RKO (cell line): Measurements from ENCODE around the gene GIT2.

Experiments used
- DNase-seq: peaks from one replicate; pipeline ENCODE4 v3.0.0-alpha.2; 2016; ENCODE audit warnings: low spot score

Gene GIT2

DNA sequence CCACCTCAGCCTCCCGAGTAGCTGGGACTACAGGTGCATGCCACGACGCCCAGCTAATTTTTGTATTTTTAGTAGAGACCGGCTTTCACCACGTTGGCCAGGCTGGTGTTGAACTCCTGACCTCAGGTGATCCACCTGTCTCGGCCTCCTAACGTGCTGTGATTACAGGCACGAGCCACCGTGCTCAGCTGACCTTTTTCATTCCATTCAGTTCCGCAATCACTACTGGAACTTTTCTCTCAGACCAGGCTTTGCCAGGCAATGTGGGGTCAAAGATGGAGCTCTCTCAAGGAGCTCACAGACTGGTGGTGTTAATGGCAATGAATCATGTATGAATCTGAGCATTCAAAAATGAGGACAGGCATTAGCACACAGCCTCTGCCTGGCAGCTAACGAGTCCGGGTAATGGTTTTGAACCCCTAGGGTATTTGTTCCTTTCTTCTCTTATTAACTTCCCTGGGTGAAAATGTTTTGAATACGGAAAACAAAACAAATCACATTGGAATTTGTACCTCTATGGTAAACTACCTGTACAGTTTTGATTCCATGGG lies 105.5 kb downstream of the GIT2 start:
- no peak for DNase-seq

GRCh38 chr12:109888179-109889020 lies 107.8 kb downstream of the GIT2 start:
- peak; percentile 96 for DNase-seq

DNA sequence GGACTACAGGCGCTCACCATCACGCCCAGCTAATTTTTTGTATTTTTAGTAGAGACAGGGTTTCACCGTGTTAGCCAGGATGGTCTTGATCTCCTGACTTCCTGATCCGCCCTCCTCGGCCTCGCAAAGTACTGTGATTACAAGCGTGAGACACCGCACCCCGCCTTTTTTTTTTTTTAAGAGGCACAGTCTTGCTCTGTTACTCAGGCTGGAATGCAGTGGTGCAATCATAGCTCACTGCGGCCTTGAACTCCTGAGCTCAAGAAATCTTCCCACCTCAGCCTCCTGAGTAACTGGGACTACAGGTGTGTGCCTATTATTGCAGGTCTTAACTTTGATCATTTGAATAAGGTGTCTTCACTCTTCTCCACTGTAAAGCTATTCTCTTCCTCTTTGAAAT lies 110.6 kb downstream of the GIT2 start:
- DNase-seq = no peak

- no peak for DNase-seq
Observed at GRCh38 chr12:109883461-109883860, 112.7 kb downstream of the GIT2 start.

GRCh38 chr12:109881752-109882151 lies 114.4 kb downstream of the GIT2 start:
- DNase-seq = no peak

GRCh38 chr12:109880938-109881337 lies 115.2 kb downstream of the GIT2 start:
- no peak for DNase-seq

GRCh38 chr12:109880043-109880931 lies 115.9 kb downstream of the GIT2 start, which contains the start of gene GLTP:
Gene GLTP, minus strand, starts transcription at chr12:109880541. Its CDS starts 167 bp downstream, at chr12:109880374.
- peak; percentile 84 for DNase-seq
